HepG2 (cell line): ENCODE data around the gene SH2D6. TPM values are rescaled to one million over a fixed set of nuclear protein-coding genes. Genes with fewer than 3 reads are reported as not detected.

Experiments used
- CHD2 ChIP-seq: IDR thresholded peaks from 2 replicates; pipeline ENCODE4 v1.6.1; 2011; ENCODE audit warnings: low read depth, low read length, improper control_type of control experiment
- DNMT3B ChIP-seq: conservative IDR thresholded peaks from 2 replicates; pipeline ENCODE4 v1.6.1; 2016; ENCODE audit warnings: missing biosample characterization, control low read depth
- EZH2 ChIP-seq: conservative IDR thresholded peaks from 2 replicates; pipeline ENCODE4 v1.6.1; 2012; ENCODE audit warnings: mild to moderate bottlenecking, low read depth, low read length, moderate library complexity
- HES4 ChIP-seq: sonication (generic); formaldehyde crosslinking; IDR thresholded peaks from 2 replicates; pipeline ENCODE4 v1.9.0; 2021; ENCODE audit warnings: mild to moderate bottlenecking, missing genetic modification reagents, borderline replicate concordance
- KDM5B ChIP-seq: sonication (generic); formaldehyde crosslinking; IDR thresholded peaks from 2 replicates; pipeline ENCODE4 v1.4.0; 2020; ENCODE audit warnings: missing genetic modification reagents, mild to moderate bottlenecking, borderline replicate concordance
- KLF16 ChIP-seq, 2 experiments: sonication (generic) in 1 of 2; formaldehyde crosslinking in 1 of 2; IDR thresholded peaks; 2 replicates each; pipeline versions ENCODE4 v1.6.1 to v1.8.0; 2016 to 2023; ENCODE audit warnings: missing genetic modification reagents in 2 of 2, missing compliant biosample characterization in 1 of 2
- MAZ ChIP-seq, 2 experiments: sonication (generic) in 1 of 2; formaldehyde crosslinking in 1 of 2; IDR thresholded peaks; 2 replicates each; pipeline versions ENCODE4 v1.5.0 to v1.6.1; 2012 to 2020; ENCODE audit warnings: low read depth in 2 of 2, mild to moderate bottlenecking in 2 of 2, borderline replicate concordance in 1 of 2, improper control_type of control experiment in 1 of 2, low read length in 1 of 2, missing genetic modification reagents in 1 of 2, moderate library complexity in 1 of 2
- MYC ChIP-seq: sonication (generic); formaldehyde crosslinking; IDR thresholded peaks from 2 replicates; pipeline ENCODE4 v1.9.0; 2021; ENCODE audit warnings: missing genetic modification reagents, borderline replicate concordance
- PCBP1 ChIP-seq: fragments of 200-400 bp; formaldehyde crosslinking; IDR thresholded peaks from 2 replicates; pipeline ENCODE4 v1.6.1; 2017; ENCODE audit warnings: mild to moderate bottlenecking, low read depth, low read length, borderline replicate concordance
- TOPORS ChIP-seq: sonication (generic); formaldehyde crosslinking; IDR thresholded peaks from 2 replicates; pipeline ENCODE4 v1.8.0; 2023; ENCODE audit warnings: mild to moderate bottlenecking, missing genetic modification reagents
- UBTF ChIP-seq: sonication (generic); formaldehyde crosslinking; IDR thresholded peaks from 2 replicates; pipeline ENCODE4 v1.4.0; 2020; ENCODE audit warnings: mild to moderate bottlenecking, missing genetic modification reagents
- ZBED4 ChIP-seq: sonication (generic); formaldehyde crosslinking; IDR thresholded peaks from 2 replicates; pipeline ENCODE4 v1.4.0; 2020; ENCODE audit warnings: missing genetic modification reagents, borderline replicate concordance
- ZBTB7B ChIP-seq: sonication (generic); formaldehyde crosslinking; IDR thresholded peaks from 2 replicates; pipeline ENCODE4 v1.4.0; 2020; ENCODE audit warnings: missing genetic modification reagents
- ZFP82 ChIP-seq: sonication (generic); formaldehyde crosslinking; IDR thresholded peaks from 2 replicates; pipeline ENCODE4 v1.5.1; 2020; ENCODE audit warnings: mild to moderate bottlenecking, missing genetic modification reagents, borderline replicate concordance
- ZNF180 ChIP-seq: sonication (generic); formaldehyde crosslinking; IDR thresholded peaks from 2 replicates; pipeline ENCODE4 v1.4.0; 2020; ENCODE audit warnings: low read depth, missing genetic modification reagents, borderline replicate concordance
- ZNF224 ChIP-seq: sonication (generic); formaldehyde crosslinking; IDR thresholded peaks from 2 replicates; pipeline ENCODE4 v1.5.0; 2020; ENCODE audit warnings: mild to moderate bottlenecking, missing genetic modification reagents
- ZNF329 ChIP-seq: sonication (generic); formaldehyde crosslinking; IDR thresholded peaks from 2 replicates; pipeline ENCODE4 v1.9.0; 2021; ENCODE audit warnings: low read depth, mild to moderate bottlenecking, missing genetic modification reagents
- ZNF484 ChIP-seq: sonication (generic); formaldehyde crosslinking; IDR thresholded peaks from 2 replicates; pipeline ENCODE4 v1.5.1; 2020; ENCODE audit warnings: mild to moderate bottlenecking, low read depth, missing genetic modification reagents, borderline replicate concordance
- ZNF572 ChIP-seq: sonication (generic); formaldehyde crosslinking; IDR thresholded peaks from 2 replicates; pipeline ENCODE4 v1.5.1; 2020; ENCODE audit warnings: mild to moderate bottlenecking, missing genetic modification reagents
- ZNF772 ChIP-seq: sonication (generic); formaldehyde crosslinking; IDR thresholded peaks from 2 replicates; pipeline ENCODE4 v1.5.0; 2020; ENCODE audit warnings: mild to moderate bottlenecking, missing genetic modification reagents
- ZNF83 ChIP-seq: sonication (generic); formaldehyde crosslinking; IDR thresholded peaks from 2 replicates; pipeline ENCODE4 v1.4.0; 2020; ENCODE audit warnings: missing genetic modification reagents, mild to moderate bottlenecking, borderline replicate concordance
- polyA plus RNA-seq, 8 experiments: library from polyadenylated mRNA; depleted of rRNA in 3 of 8; stranded (reverse) in 7 of 8; unstranded in 1 of 8; fragments of >200 nt; fragmentation: Illumina TruSeq in 4 of 8; extraction: Trizol in 4 of 8; gene quantifications; 2 replicates each; pipeline versions ENCODE4 v1.2.1 to v1.2.3, GENCODE V29; 2011 to 2016; ENCODE audit warnings: low read depth in 4 of 8, missing spikeins in 1 of 8, mixed read lengths in 1 of 8; ENCODE audit not compliant: insufficient read depth in 1 of 8
- total RNA-seq, 5 experiments: library from RNA; depleted of rRNA; stranded (reverse); fragments of >200 nt; fragmentation: Illumina TruSeq; extraction: Trizol; gene quantifications; 2 replicates each; pipeline ENCODE4 v1.2.3, GENCODE V29; 2016; ENCODE audit warnings: low read depth in 1 of 5

Gene SH2D6
- total and polyA plus RNA-seq, 2 of the 13 experiments (the other 11 are each of a cell fraction or from before 2014, with no cell fraction given): 0.11 to 0.26 TPM

GRCh38 chr2:85420536-85421259 lies 2.2 kb downstream of the SH2D6 start (continued):
- TF ChIP-seq ZNF83 (CRISPR knock-in tag) (no peak; the same call in 1 of the 2 replicates), MAZ (IDR thresholded peaks at IDR 0.05; ENCODE audit: borderline replicate concordance, low read depth, low read length) (peak; percentile 36; the same call in 1 of the 2 replicates), MAZ (CRISPR knock-in tag; IDR thresholded peaks at IDR 0.05; ENCODE audit: low read depth) (peak; percentile 70), UBTF (CRISPR knock-in tag) (peak; percentile 49; the same call in 1 of the 2 replicates), ZBTB7B (CRISPR knock-in tag) (peak; percentile 92), KDM5B (peak; percentile 60; the same call in 1 of the 2 replicates), ZBED4 (peak; percentile 72), ZNF329 (CRISPR knock-in tag) (0 out of 2 replicates have a peak, but pooled peaks have one; percentile 47), ZNF484 (no peak), EZH2 (no peak), ZNF224 (CRISPR knock-in tag) (peak; percentile 75; the same call in 1 of the 2 replicates), ZFP82 (CRISPR knock-in tag) (no peak; the same call in none of the 2 replicates), MYC (CRISPR knock-in tag) (no peak; the same call in 1 of the 2 replicates), PCBP1 (no peak), KLF16 (CRISPR knock-in tag; IDR thresholded peaks at IDR 0.05) (peak in 1 of 2 experiments; percentile 17; a peak in 1 of 4 replicates), CHD2 (peak; percentile 45; the same call in 1 of the 2 replicates), ZNF572 (CRISPR knock-in tag) (peak; percentile 47; the same call in 1 of the 2 replicates), ZNF772 (peak; percentile 83; the same call in 1 of the 2 replicates), TOPORS (CRISPR knock-in tag) (no peak), HES4 (peak; percentile 7; the same call in 1 of the 2 replicates), DNMT3B (CRISPR knock-in tag) (0 out of 2 replicates have a peak, but pooled peaks have one; percentile 13), ZNF180 (no peak; the same call in 1 of the 2 replicates)
